IPS-15b (cell line): Measurements from ENCODE around the gene SSTR5.
"Not testable (repeated sequence)": the region's sequence is repeated elsewhere in the genome, so short reads cannot be mapped to it uniquely, and the experiment has no call there.

Source experiments
- H3K27me3 ChIP-seq: one replicate; pipeline ENCODE4 v1.6.1; 2013; ENCODE audit warnings: low read length; ENCODE audit not compliant: control insufficient read depth, insufficient read depth
- H3K36me3 ChIP-seq: one replicate; pipeline ENCODE4 v1.6.1; 2013; ENCODE audit warnings: low read length; ENCODE audit not compliant: control insufficient read depth, insufficient read depth
- H3K4me1 ChIP-seq: one replicate; pipeline ENCODE4 v1.6.1; 2013; ENCODE audit warnings: mild to moderate bottlenecking, low read length; ENCODE audit not compliant: control insufficient read depth, insufficient read depth
- H3K4me3 ChIP-seq: one replicate; pipeline ENCODE4 v1.5.1; 2013; ENCODE audit warnings: low read depth, low read length
- H3K9ac ChIP-seq: one replicate; pipeline ENCODE4 v1.6.1; 2013; ENCODE audit warnings: low read depth, mild to moderate bottlenecking, low read length
- H3K9me3 ChIP-seq: one replicate; pipeline ENCODE4 v1.6.1; 2013; ENCODE audit warnings: mild to moderate bottlenecking, low read length; ENCODE audit not compliant: control insufficient read depth, insufficient read depth

SSTR5 gene

DNA sequence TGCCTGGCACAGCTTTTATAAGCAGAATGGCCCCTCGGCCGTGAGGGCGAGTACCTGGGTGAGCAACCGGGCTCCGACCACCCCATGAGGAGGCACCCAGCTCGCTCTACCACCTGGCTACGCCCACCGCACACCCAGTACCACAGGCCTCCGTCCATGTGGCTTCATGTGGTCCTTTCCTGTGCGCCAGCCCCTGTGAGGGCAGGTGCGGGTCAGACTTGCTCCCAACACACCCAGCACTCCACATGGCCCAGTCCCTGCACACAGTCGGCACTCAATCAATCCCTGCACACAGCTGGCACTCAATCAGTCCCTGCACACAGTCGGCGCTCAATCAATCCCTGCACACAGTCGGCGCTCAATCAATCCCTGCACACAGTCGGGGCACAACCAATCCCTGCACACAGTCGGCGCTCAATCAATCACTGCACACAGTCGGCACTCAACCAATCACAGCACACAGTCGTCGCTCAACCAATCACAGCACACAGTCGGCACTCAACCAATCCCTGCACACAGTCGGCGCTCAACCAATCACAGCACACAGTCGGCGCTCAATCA is 19.5 kb downstream of the SSTR5 start:
- Histone ChIP-seq H3K9ac (no peak overlapping the region), H3K27me3 (no peaks in the 10 kb centered on the region), H3K36me3 (no peaks in the 10 kb centered on the region), H3K4me1 (no peaks in the 10 kb centered on the region), H3K9me3 (no peaks in the 10 kb centered on the region), H3K4me3 (no peak overlapping the region)

DNA sequence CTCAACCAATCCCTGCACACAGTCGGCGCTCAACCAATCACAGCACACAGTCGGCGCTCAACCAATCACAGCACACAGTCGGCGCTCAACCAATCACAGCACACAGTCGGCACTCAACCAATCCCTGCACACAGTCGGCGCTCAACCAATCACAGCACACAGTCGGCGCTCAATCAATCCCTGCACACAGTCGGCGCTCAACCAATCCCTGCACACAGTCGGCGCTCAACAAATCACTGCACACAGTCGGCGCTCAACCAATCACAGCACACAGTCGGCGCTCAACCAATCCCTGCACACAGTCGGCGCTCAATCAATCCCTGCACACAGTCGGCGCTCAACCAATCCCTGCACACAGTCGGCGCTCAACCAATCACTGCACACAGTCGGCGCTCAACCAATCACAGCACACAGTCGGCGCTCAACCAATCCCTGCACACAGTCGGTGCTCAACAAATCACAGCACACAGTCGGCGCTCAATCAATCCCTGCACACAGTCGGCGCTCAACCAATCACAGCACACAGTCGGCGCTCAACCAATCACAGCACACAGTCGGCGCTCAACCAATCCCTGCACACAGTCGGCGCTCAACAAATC is 20.2 kb downstream of the SSTR5 start:
- not testable (repeated sequence) for H3K27me3 ChIP-seq, H3K4me1 ChIP-seq, H3K4me3 ChIP-seq

DNA sequence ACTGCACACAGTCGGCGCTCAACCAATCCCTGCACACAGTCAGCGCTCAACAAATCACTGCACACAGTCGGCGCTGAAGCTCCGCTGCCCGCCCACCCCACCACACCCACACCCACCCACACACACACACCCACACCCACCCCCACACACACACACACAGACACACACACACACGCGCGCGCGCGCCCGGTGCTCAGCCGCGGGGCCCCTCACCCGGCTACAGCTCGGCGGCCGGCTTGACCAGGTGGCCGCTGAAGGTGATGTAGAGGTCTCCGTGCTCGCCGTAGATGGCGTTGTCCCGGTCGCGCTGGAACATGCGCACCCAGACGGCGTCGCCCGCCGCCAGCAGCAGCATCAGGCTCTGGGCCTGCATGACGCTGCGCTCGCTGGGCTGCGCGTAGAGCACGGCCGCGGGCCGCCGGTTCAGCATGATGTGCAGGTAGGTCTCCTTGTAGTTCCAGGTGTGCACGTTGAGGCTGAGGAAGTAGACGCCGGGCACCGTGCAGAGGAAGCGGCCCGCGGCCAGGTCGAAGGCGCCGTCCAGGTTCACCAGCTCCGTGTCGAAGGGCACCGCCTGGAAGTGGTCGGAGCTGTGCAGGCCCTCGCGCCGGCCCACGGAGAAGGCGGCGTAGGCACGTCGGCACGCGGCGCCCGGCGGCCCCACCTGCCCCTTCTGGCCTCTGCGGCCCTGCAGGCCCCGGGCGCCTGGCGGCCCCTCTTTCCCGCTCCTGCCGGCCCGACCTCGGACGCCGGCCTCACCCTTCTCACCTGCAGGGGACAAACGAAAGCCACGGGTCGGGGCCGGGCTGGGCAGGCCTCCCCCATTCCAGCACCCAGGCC is 21.0 kb downstream of the SSTR5 start:
- no peak overlapping the region for H3K4me3 ChIP-seq

More for the DNA sequence above, 20.2 kb downstream of the SSTR5 start:
- H3K9me3 ChIP-seq, H3K36me3 ChIP-seq, H3K9ac ChIP-seq: not testable (repeated sequence)

GRCh38 chr16:1094124-1094479 is 21.6 kb downstream of the SSTR5 start:
- Histone ChIP-seq H3K4me3 (no peak overlapping the region), H3K9me3 (no peaks in the 10 kb centered on the region), H3K27me3 (no peaks in the 10 kb centered on the region), H3K4me1 (no peaks in the 10 kb centered on the region), H3K36me3 (no peaks in the 10 kb centered on the region), H3K9ac (no peak overlapping the region)

More for the DNA sequence above, 21.0 kb downstream of the SSTR5 start:
- Histone ChIP-seq H3K9me3 (no peaks in the 10 kb centered on the region), H3K27me3 (no peaks in the 10 kb centered on the region), H3K4me1 (no peaks in the 10 kb centered on the region), H3K9ac (no peak overlapping the region), H3K36me3 (no peaks in the 10 kb centered on the region)

DNA sequence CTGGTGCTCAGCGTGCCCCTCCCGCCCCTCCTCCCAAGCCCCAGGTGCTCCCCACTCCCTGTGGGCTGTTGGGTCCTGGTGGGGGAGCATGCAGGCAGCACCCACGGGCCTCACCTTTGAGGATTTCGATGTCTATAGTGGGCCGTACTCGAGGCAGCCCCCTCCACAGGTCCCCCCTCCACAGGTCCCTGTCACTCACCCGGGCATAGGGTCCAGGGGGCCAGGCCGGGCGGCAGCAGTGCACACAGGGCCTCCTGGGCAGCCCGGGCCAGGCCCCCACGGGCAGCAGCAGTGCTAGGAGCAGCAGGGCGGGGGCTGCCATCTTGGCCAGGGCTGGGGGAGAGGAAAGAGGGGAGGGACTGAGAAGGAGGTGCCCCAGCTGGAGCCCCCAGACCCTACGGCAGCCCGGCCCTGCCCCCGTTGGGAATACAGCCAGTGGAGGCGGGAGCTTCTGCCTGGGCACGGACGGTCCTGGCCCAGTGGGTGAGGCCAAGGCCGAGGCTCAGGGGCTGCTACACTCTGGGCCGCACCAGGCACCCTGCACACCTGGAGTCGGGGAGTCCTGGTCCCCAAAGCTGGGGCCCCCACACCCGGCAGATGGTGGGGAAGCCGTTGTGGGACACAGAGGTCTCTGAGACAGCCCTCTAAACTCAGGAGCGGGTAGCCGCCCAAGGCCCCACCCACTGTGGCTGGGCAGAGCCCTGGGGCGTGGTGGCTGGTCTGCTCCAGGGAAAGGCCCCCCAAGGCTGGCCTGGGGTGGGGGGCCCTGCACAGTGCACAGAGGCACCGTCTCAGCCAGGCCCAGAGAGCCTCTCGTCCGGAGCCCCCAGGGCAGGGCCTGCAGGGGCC is 22.3 kb downstream of the SSTR5 start:
- no peaks in the 10 kb centered on the region for H3K9me3 ChIP-seq
- H3K36me3 ChIP-seq: no peaks in the 10 kb centered on the region
- no peaks in the 10 kb centered on the region for H3K27me3 ChIP-seq
- no peak overlapping the region for H3K4me3 ChIP-seq
- H3K4me1 ChIP-seq: no peaks in the 10 kb centered on the region
- H3K9ac ChIP-seq: no peak overlapping the region

DNA sequence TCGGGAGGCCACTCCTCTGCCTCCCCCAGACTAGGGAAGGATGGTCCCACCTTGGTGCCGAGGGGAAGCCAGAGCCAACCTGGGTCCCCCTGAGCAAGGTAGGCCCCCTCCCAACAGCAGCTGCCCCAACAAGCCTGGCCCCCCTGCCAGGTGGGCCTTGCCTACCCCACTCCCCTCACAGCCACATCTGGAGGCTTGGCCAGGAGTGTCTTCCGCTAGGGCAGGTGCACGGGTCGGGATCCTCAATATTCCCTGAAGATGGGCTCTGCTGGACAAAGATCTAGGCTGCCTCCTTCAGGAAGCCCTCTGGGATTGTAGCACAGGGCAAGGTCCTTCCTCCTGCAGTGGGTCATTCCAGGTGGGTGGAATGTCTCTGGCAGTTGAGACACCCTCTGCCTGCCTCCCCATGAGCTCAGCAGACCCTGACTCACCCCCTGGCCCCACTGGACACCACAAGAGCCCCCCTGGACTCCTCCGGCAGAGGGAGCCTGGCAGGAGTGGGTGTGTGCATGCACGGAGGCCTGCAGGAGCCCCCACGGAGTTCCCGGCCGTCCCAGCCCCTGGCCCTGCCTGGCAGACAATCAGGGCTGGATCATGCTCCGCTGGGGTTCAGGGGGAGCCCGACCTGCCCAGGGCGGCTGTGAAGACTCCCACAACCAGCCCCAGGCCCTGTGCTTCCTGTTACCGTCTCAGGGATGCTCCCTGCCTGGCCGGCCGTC is 23.1 kb downstream of the SSTR5 start:
- H3K4me3 ChIP-seq: no peak overlapping the region
- H3K4me1 ChIP-seq: no peaks in the 10 kb centered on the region
- no peaks in the 10 kb centered on the region for H3K36me3 ChIP-seq
- no peaks in the 10 kb centered on the region for H3K27me3 ChIP-seq
- no peaks in the 10 kb centered on the region for H3K9me3 ChIP-seq
- H3K9ac ChIP-seq: no peak overlapping the region

GRCh38 chr16:1096169-1097082 is 23.9 kb downstream of the SSTR5 start, which contains the start of gene C1QTNF8:
Gene C1QTNF8, minus strand, starts transcription at chr16:1096244. Its CDS starts 1,322 bp downstream, at chr16:1094922.
- H3K9ac ChIP-seq: no peak within 1 kb of the TSS
- H3K36me3 ChIP-seq: no peaks in the 10 kb centered on the region
- H3K27me3 ChIP-seq: no peaks in the 10 kb centered on the region
- no peaks in the 10 kb centered on the region for H3K4me1 ChIP-seq
- no peak within 1 kb of the TSS for H3K4me3 ChIP-seq
- no peaks in the 10 kb centered on the region for H3K9me3 ChIP-seq

- Histone ChIP-seq H3K4me1 (no peaks in the 10 kb centered on the region), H3K36me3 (no peaks in the 10 kb centered on the region), H3K9me3 (no peaks in the 10 kb centered on the region), H3K9ac (no peak overlapping the region), H3K27me3 (no peaks in the 10 kb centered on the region), H3K4me3 (no peak overlapping the region)
Measured at GRCh38 chr16:1097156-1097555, 24.6 kb downstream of the SSTR5 start.

DNA sequence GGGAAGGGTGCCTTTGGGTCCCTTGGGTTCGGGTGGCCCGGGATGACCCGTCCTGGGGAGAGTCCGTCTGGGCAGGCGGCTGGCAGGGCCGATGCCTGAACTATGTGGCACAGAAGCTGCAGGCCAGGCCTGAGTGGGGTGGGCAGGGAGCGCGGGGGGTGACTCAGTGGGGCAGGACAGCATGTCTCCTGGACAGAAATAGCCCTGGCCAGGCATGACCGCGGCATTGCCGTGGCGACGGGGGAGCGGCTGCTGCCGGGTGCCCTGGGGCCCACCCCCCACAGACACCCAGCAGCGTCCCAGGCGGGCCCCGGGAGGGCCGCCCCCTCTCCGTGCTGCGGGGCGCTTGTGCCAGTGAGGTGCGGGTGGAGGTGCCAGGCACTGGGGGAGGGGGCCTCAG is 25.3 kb downstream of the SSTR5 start:
- no peak overlapping the region for H3K9ac ChIP-seq
- H3K9me3 ChIP-seq: no peaks in the 10 kb centered on the region
- no peaks in the 10 kb centered on the region for H3K36me3 ChIP-seq
- H3K27me3 ChIP-seq: no peaks in the 10 kb centered on the region
- no peaks in the 10 kb centered on the region for H3K4me1 ChIP-seq
- H3K4me3 ChIP-seq: no peak overlapping the region

GRCh38 chr16:1098266-1098991 is 25.9 kb downstream of the SSTR5 start:
- H3K27me3 ChIP-seq: no peaks in the 10 kb centered on the region
- H3K36me3 ChIP-seq: no peaks in the 10 kb centered on the region
- no peak overlapping the region for H3K9ac ChIP-seq
- H3K4me3 ChIP-seq: no peak overlapping the region
- no peaks in the 10 kb centered on the region for H3K9me3 ChIP-seq
- H3K4me1 ChIP-seq: no peaks in the 10 kb centered on the region
